H9 (cell line): ENCODE measurements around the gene FARS2. TPM values are rescaled to one million over a fixed set of nuclear protein-coding genes. Genes with fewer than 3 reads are reported as not detected.

ENCODE experiments used
- DNase-seq: peaks from one replicate; pipeline ENCODE4 v3.0.0-alpha.2; 2017
- H2AFZ ChIP-seq: one replicate; pipeline ENCODE4 v1.6.1; 2013; ENCODE audit warnings: mild to moderate bottlenecking, low read length, control low read depth, moderate library complexity
- H2AK5ac ChIP-seq: 2 replicates; pipeline ENCODE4 v1.6.1; 2013; ENCODE audit warnings: low read length, control low read depth, mixed read lengths; ENCODE audit not compliant: insufficient read length
- H2BK120ac ChIP-seq: one replicate; pipeline ENCODE4 v1.6.1; 2013; ENCODE audit warnings: low read depth, mild to moderate bottlenecking, low read length, control low read depth, inconsistent platforms; ENCODE audit not compliant: poor library complexity, severe bottlenecking
- H2BK12ac ChIP-seq: 2 replicates; pipeline ENCODE4 v1.6.1; 2013; ENCODE audit warnings: low read length, control low read depth, mixed read lengths, low read depth; ENCODE audit not compliant: insufficient read length
- H2BK15ac ChIP-seq: 2 replicates; pipeline ENCODE4 v1.6.1; 2013; ENCODE audit warnings: low read depth, low read length, control low read depth
- H2BK20ac ChIP-seq: one replicate; pipeline ENCODE4 v1.6.1; 2013; ENCODE audit warnings: low read depth, mild to moderate bottlenecking, low read length, control low read depth, inconsistent platforms; ENCODE audit not compliant: poor library complexity, severe bottlenecking
- H2BK5ac ChIP-seq: 2 replicates; pipeline ENCODE4 v1.6.1; 2013; ENCODE audit warnings: low read length, control low read depth, mixed read lengths; ENCODE audit not compliant: insufficient read length
- H3K14ac ChIP-seq: 2 replicates; pipeline ENCODE4 v1.6.1; 2013; ENCODE audit warnings: low read length, control low read depth; ENCODE audit not compliant: insufficient read depth
- H3K18ac ChIP-seq: 2 replicates; pipeline ENCODE4 v1.6.1; 2013; ENCODE audit warnings: low read depth, mild to moderate bottlenecking, mixed read lengths, low read length, control low read depth; ENCODE audit not compliant: insufficient read length
- H3K23ac ChIP-seq: 2 replicates; pipeline ENCODE4 v1.6.1; 2013; ENCODE audit warnings: low read length, control low read depth, mixed read lengths, low read depth; ENCODE audit not compliant: insufficient read length
- H3K23me2 ChIP-seq: 2 replicates; pipeline ENCODE4 v1.6.1; 2013; ENCODE audit warnings: low read depth, mild to moderate bottlenecking, mixed read lengths, low read length, control low read depth; ENCODE audit not compliant: insufficient read length, poor library complexity, severe bottlenecking
- H3K27ac ChIP-seq: 2 replicates; pipeline ENCODE4 v1.5.1; 2013; ENCODE audit warnings: low read length, control low read depth, mixed read lengths, low read depth; ENCODE audit not compliant: insufficient read length
- H3K27me3 ChIP-seq: 2 replicates; pipeline ENCODE4 v1.6.1; 2013; ENCODE audit warnings: low read length, control low read depth, inconsistent platforms; ENCODE audit not compliant: insufficient read depth
- H3K4ac ChIP-seq: 2 replicates; pipeline ENCODE4 v1.6.1; 2013; ENCODE audit warnings: low read depth, mild to moderate bottlenecking, control low read depth, inconsistent platforms, low read length, moderate library complexity
- H3K4me1 ChIP-seq: 2 replicates; pipeline ENCODE4 v1.6.1; 2013; ENCODE audit warnings: low read length, control low read depth, inconsistent platforms; ENCODE audit not compliant: insufficient read depth
- H3K4me2 ChIP-seq: 2 replicates; pipeline ENCODE4 v1.6.1; 2013; ENCODE audit warnings: low read length, control low read depth, mixed read lengths; ENCODE audit not compliant: insufficient read length, insufficient read depth
- H3K56ac ChIP-seq: 2 replicates; pipeline ENCODE4 v1.6.1; 2013; ENCODE audit warnings: low read depth, mild to moderate bottlenecking, mixed read lengths, low read length, control low read depth; ENCODE audit not compliant: insufficient read length
- H3K79me1 ChIP-seq: 2 replicates; pipeline ENCODE4 v1.6.1; 2013; ENCODE audit warnings: low read depth, mild to moderate bottlenecking, moderate library complexity, low read length, control low read depth, inconsistent platforms; ENCODE audit not compliant: insufficient read depth, poor library complexity, severe bottlenecking
- H3K79me2 ChIP-seq: 2 replicates; pipeline ENCODE4 v1.6.1; 2013; ENCODE audit warnings: low read length, control low read depth, inconsistent platforms; ENCODE audit not compliant: insufficient read depth
- H3K9ac ChIP-seq: 2 replicates; pipeline ENCODE4 v1.6.1; 2013; ENCODE audit warnings: low read length, control low read depth, mixed read lengths; ENCODE audit not compliant: insufficient read length; ENCODE audit errors: extremely low read depth
- H3K9me3 ChIP-seq: one replicate; pipeline ENCODE4 v1.6.1; 2013; ENCODE audit warnings: low read depth, low read length, inconsistent platforms; ENCODE audit not compliant: control insufficient read depth
- H3T11ph ChIP-seq: one replicate; pipeline ENCODE4 v1.6.1; 2013; ENCODE audit warnings: mild to moderate bottlenecking, low read length, control low read depth, inconsistent platforms
- H4K20me1 ChIP-seq: one replicate; pipeline ENCODE4 v1.6.1; 2013; ENCODE audit not compliant: control insufficient read depth, insufficient read length, insufficient read depth
- H4K5ac ChIP-seq: 2 replicates; pipeline ENCODE4 v1.6.1; 2013; ENCODE audit warnings: low read depth, mild to moderate bottlenecking, mixed read lengths, low read length, control low read depth; ENCODE audit not compliant: insufficient read length
- H4K8ac ChIP-seq: replicated peaks from 2 replicates; pipeline ENCODE4 v1.6.1; 2013; ENCODE audit warnings: low read length, control low read depth, mixed read lengths, low read depth; ENCODE audit not compliant: insufficient read length
- H4K91ac ChIP-seq: 2 replicates; pipeline ENCODE4 v1.6.1; 2013; ENCODE audit warnings: low read depth, mild to moderate bottlenecking, moderate library complexity, mixed read lengths, low read length, control low read depth; ENCODE audit not compliant: insufficient read length
- H3K27ac Mint-ChIP-seq, 3 experiments: 2 replicates in 2 of 3; 3 replicates in 1 of 3; pipeline ENCODE4 v1.8.0; 2020 to 2021; ENCODE audit warnings: mixed read lengths in 3 of 3, mild to moderate bottlenecking in 1 of 3, moderate library complexity in 1 of 3
- H3K27me3 Mint-ChIP-seq: 2 replicates; pipeline ENCODE4 v1.8.0; 2021; ENCODE audit warnings: low read depth, mild to moderate bottlenecking, moderate library complexity, mixed read lengths
- H3K36me3 Mint-ChIP-seq, 3 experiments: 2 replicates in 2 of 3; 3 replicates in 1 of 3; pipeline ENCODE4 v1.8.0; 2020 to 2021; ENCODE audit warnings: low read depth in 3 of 3, mixed read lengths in 3 of 3; ENCODE audit not compliant: insufficient read depth in 1 of 3
- H3K4me1 Mint-ChIP-seq, 2 experiments: 2 replicates each; pipeline ENCODE4 v1.8.0; 2020; ENCODE audit warnings: mixed read lengths in 2 of 2
- H3K4me3 Mint-ChIP-seq, 2 experiments: 2 replicates in 1 of 2; 3 replicates in 1 of 2; pipeline ENCODE4 v1.8.0; 2020 to 2021; ENCODE audit warnings: mild to moderate bottlenecking in 2 of 2, mixed read lengths in 2 of 2, moderate library complexity in 1 of 2
- H3K9me3 Mint-ChIP-seq, 2 experiments: 2 replicates in 1 of 2; 3 replicates in 1 of 2; pipeline ENCODE4 v1.8.0; 2020; ENCODE audit warnings: mild to moderate bottlenecking in 2 of 2, mixed read lengths in 2 of 2, moderate library complexity in 1 of 2
- WGBS: extraction: QIAGEN DNeasy Blood & Tissue Kit; methylation state at CpG from one replicate; pipeline ENCODE4 v1.1.7; 2013; ENCODE audit warnings: missing lambda C conversion rate, low lambda C conversion rate, mixed read lengths; ENCODE audit not compliant: insufficient read length; ENCODE audit errors: extremely low coverage; 5-methylcytosine and 5-hydroxymethylcytosine counted together
- total RNA-seq: library from RNA; stranded (reverse); gene quantifications from 2 replicates; pipeline ENCODE4 v1.2.1, GENCODE V29; 2021
- TF ChIP-seq, protein P1 (sequence below): fragments of 200-600 bp; sonication (generic); conservative IDR thresholded peaks from 3 replicates; pipeline ENCODE4 v1.8.0; 2021; ENCODE audit warnings: antibody characterized with exemption, mild to moderate bottlenecking

FARS2 gene
- total RNA-seq, 1 experiment from 2014 or later: 8.5 TPM

DNA sequence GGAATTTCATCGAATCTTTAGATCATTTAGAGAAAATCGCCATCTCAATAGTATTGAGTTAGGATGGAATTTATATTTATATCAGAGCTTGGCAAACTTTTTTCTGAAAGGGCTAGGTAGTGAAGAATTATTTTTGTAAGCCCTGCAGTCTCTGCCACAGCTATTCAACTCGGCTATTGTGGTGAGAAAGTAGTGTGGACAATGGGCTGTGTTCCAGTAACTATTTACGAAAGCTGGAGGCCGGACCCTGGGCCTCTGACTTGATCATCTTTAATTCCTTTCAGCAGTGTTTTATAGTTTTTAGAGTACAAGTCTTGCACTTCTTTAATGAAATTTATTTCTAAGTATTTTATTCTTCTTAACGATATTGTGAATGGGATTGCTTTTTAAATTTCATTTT is 201.5 kb downstream of the FARS2 start:
- H3K4me3 Mint-ChIP-seq: no peak overlapping the region
- TF ChIP-seq, protein P1, sequence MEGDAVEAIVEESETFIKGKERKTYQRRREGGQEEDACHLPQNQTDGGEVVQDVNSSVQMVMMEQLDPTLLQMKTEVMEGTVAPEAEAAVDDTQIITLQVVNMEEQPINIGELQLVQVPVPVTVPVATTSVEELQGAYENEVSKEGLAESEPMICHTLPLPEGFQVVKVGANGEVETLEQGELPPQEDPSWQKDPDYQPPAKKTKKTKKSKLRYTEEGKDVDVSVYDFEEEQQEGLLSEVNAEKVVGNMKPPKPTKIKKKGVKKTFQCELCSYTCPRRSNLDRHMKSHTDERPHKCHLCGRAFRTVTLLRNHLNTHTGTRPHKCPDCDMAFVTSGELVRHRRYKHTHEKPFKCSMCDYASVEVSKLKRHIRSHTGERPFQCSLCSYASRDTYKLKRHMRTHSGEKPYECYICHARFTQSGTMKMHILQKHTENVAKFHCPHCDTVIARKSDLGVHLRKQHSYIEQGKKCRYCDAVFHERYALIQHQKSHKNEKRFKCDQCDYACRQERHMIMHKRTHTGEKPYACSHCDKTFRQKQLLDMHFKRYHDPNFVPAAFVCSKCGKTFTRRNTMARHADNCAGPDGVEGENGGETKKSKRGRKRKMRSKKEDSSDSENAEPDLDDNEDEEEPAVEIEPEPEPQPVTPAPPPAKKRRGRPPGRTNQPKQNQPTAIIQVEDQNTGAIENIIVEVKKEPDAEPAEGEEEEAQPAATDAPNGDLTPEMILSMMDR: no peak
- WGBS: no CpG with 5 or more reads among the region's 6 CpGs
- no peaks in the 10 kb centered on the region for H3K36me3 Mint-ChIP-seq
- no peak for DNase-seq
- Histone ChIP-seq H3K27me3 (no peaks in the 10 kb centered on the region), H4K20me1 (no peaks in the 10 kb centered on the region), H3K4me2 (no peak overlapping the region), H3K27ac (no peak overlapping the region), H3K79me2 (no peaks in the 10 kb centered on the region), H3K56ac (no peak overlapping the region), H3K23ac (no peak overlapping the region), H4K8ac (no peak overlapping the region), H3K23me2 (no peaks in the 10 kb centered on the region), H3K9ac (no peak overlapping the region), H3K14ac (no peak overlapping the region), H2BK15ac (no peak overlapping the region), H2AFZ (no peak overlapping the region), H3K79me1 (no peaks in the 10 kb centered on the region), H3K4ac (no peak overlapping the region), H3T11ph (no peak overlapping the region), H2AK5ac (no peak overlapping the region), H4K91ac (no peak overlapping the region), H2BK120ac (no peak overlapping the region), H3K9me3 (no peaks in the 10 kb centered on the region), H2BK20ac (no peak overlapping the region), H3K4me1 (peaks cover 7% of the 10 kb centered on the region; the same call in 1 of the 2 replicates), H3K18ac (no peak overlapping the region), H2BK5ac (no peak overlapping the region), H2BK12ac (no peak overlapping the region), H4K5ac (no peak overlapping the region)
- H3K27ac Mint-ChIP-seq: no peak overlapping the region
- peaks cover 17 to 19% of the 10 kb centered on the region in 2 experiments for H3K4me1 Mint-ChIP-seq
- H3K27me3 Mint-ChIP-seq: no peaks in the 10 kb centered on the region; the same call in 1 of the 2 replicates
- peaks cover 0 to 3% of the 10 kb centered on the region in 2 experiments; a peak in 2 of 5 replicates for H3K9me3 Mint-ChIP-seq
